Osteoblast (primary cell): ENCODE measurements around the gene MAT2B. TPM values are rescaled to one million over a fixed set of nuclear protein-coding genes. Genes with fewer than 3 reads are reported as not detected.

ENCODE experiments used
- DNase-seq: peaks from one replicate; pipeline ENCODE4 v3.0.0; 2011; ENCODE audit warnings: low spot score, mixed read lengths; ENCODE audit not compliant: insufficient read length; ENCODE audit errors: missing footprints
- H2AFZ ChIP-seq: 2 replicates; pipeline ENCODE4 v1.6.0; 2011; ENCODE audit warnings: mild to moderate bottlenecking, low read length
- H3K27ac ChIP-seq: 2 replicates; pipeline ENCODE4 v1.5.1; 2011; ENCODE audit warnings: mild to moderate bottlenecking, low read depth, low read length, moderate library complexity
- H3K27me3 ChIP-seq: 2 replicates; pipeline ENCODE4 v1.6.0; 2012; ENCODE audit warnings: mild to moderate bottlenecking, control low read depth, inconsistent platforms, low read length, moderate library complexity; ENCODE audit not compliant: insufficient read depth
- H3K36me3 ChIP-seq: 2 replicates; pipeline ENCODE4 v1.5.1; 2011; ENCODE audit warnings: mild to moderate bottlenecking, low read length, control low read depth, moderate library complexity; ENCODE audit not compliant: insufficient read depth
- H3K4me1 ChIP-seq: 2 replicates; pipeline ENCODE4 v1.5.1; 2011; ENCODE audit warnings: mild to moderate bottlenecking, low read length, control low read depth, moderate library complexity; ENCODE audit not compliant: insufficient read depth
- H3K4me2 ChIP-seq: 2 replicates; pipeline ENCODE4 v1.6.0; 2011; ENCODE audit warnings: mild to moderate bottlenecking, low read length; ENCODE audit not compliant: insufficient read depth
- H3K4me3 ChIP-seq: fragments of 200-600 bp; sonication (generic); 3 replicates; pipeline ENCODE4 v1.5.1; 2012; ENCODE audit warnings: mild to moderate bottlenecking, low read length, inconsistent platforms; ENCODE audit not compliant: insufficient read depth
- H3K79me2 ChIP-seq: 2 replicates; pipeline ENCODE4 v1.6.0; 2012; ENCODE audit warnings: mild to moderate bottlenecking, low read length, control low read depth, inconsistent platforms; ENCODE audit not compliant: insufficient read depth
- H3K9me3 ChIP-seq: 2 replicates; pipeline ENCODE4 v1.5.1; 2011; ENCODE audit warnings: low read depth, low read length, control low read depth
- H4K20me1 ChIP-seq: 2 replicates; pipeline ENCODE4 v1.6.0; 2012; ENCODE audit warnings: mild to moderate bottlenecking, low read length, control low read depth; ENCODE audit not compliant: insufficient read depth
- CTCF ChIP-seq: IDR thresholded peaks from 2 replicates; pipeline ENCODE4 v1.5.1; 2011; ENCODE audit warnings: mild to moderate bottlenecking, low read depth, low read length, moderate library complexity; ENCODE audit errors: extremely low read depth
- total RNA-seq: library from RNA; depleted of rRNA; stranded (reverse); fragments of >200 nt; gene quantifications from 2 replicates; pipeline ENCODE4 v1.2.3, GENCODE V29; 2012

MAT2B gene
- 46.7 and 52.2 TPM in 2 replicates for total RNA-seq

GRCh38 chr5:163505368-163506094, at the start of gene MAT2B:
Gene MAT2B, plus strand, starts transcription at chr5:163505619. Its CDS starts 68 bp downstream, at chr5:163505687.
- peak; percentile 95 for DNase-seq
- no peaks in the 10 kb centered on the region for H3K36me3 ChIP-seq
- peak within 1 kb of the TSS; percentile 89 for H3K27ac ChIP-seq
- H3K4me2 ChIP-seq = peak within 1 kb of the TSS; percentile 99
- peaks cover 51% of the 10 kb centered on the region for H3K79me2 ChIP-seq
- H3K4me3 ChIP-seq = peak within 1 kb of the TSS; percentile 87
- peaks cover 12% of the 10 kb centered on the region for H4K20me1 ChIP-seq
- TF ChIP-seq CTCF = peak; percentile 49
- peaks cover 62% of the 10 kb centered on the region for H3K4me1 ChIP-seq
- no peaks in the 10 kb centered on the region for H3K27me3 ChIP-seq
- peak within 1 kb of the TSS; percentile 95 for H2AFZ ChIP-seq
- H3K9me3 ChIP-seq = no peaks in the 10 kb centered on the region

- Histone ChIP-seq H3K36me3 (peaks cover 17% of the 10 kb centered on the region), H3K79me2 (peaks cover 22% of the 10 kb centered on the region), H3K4me3 (no peak overlapping the region), H2AFZ (no peak overlapping the region), H3K9me3 (no peaks in the 10 kb centered on the region), H4K20me1 (no peaks in the 10 kb centered on the region), H3K27me3 (no peaks in the 10 kb centered on the region), H3K4me2 (no peak overlapping the region), H3K4me1 (peaks cover 22% of the 10 kb centered on the region), H3K27ac (no peak overlapping the region)
- DNase-seq = no peak
- no peak for TF ChIP-seq CTCF
Measured at GRCh38 chr5:163456029-163456589, 49.3 kb upstream of the MAT2B start.

- no peak overlapping the region for H3K4me2 ChIP-seq
- peaks cover 26% of the 10 kb centered on the region for H3K4me1 ChIP-seq
- no peak for TF ChIP-seq CTCF
- DNase-seq = no peak
- no peak overlapping the region for H3K4me3 ChIP-seq
- H4K20me1 ChIP-seq = no peaks in the 10 kb centered on the region
- H3K36me3 ChIP-seq = peaks cover 12% of the 10 kb centered on the region
- peaks cover 22% of the 10 kb centered on the region for H3K79me2 ChIP-seq
- H3K27me3 ChIP-seq = no peaks in the 10 kb centered on the region
- H3K27ac ChIP-seq = no peak overlapping the region
- H2AFZ ChIP-seq = no peak overlapping the region
- no peaks in the 10 kb centered on the region for H3K9me3 ChIP-seq
Measured at GRCh38 chr5:163456840-163457239, 48.6 kb upstream of the MAT2B start.

GRCh38 chr5:163458778-163459385, 46.5 kb upstream of the MAT2B start:
- Histone ChIP-seq H3K4me3 (peak overlapping the region; percentile 88), H3K9me3 (no peaks in the 10 kb centered on the region), H3K27ac (peak overlapping the region; percentile 99), H3K4me2 (peak overlapping the region; percentile 98), H3K4me1 (peaks cover 37% of the 10 kb centered on the region), H3K79me2 (peaks cover 29% of the 10 kb centered on the region), H4K20me1 (no peaks in the 10 kb centered on the region), H3K27me3 (no peaks in the 10 kb centered on the region), H3K36me3 (peaks cover 12% of the 10 kb centered on the region), H2AFZ (peak overlapping the region; percentile 99)
- DNase-seq = no peak
- TF ChIP-seq CTCF = no peak
